Liver (tissue), 3 donors: ENCODE results near the gene PHKB.

Experiments
- RAD21 ChIP-seq, 2 donors: IDR thresholded peaks; 2 replicates each; pipeline ENCODE4 v1.6.1; 2016; ENCODE audit warnings: antibody characterized with exemption in 2 of 2, mild to moderate bottlenecking in 2 of 2
- TAF1 ChIP-seq: conservative IDR thresholded peaks from 2 replicates; pipeline ENCODE4 v1.6.1; 2016; ENCODE audit warnings: antibody characterized with exemption, mild to moderate bottlenecking
- YY1 ChIP-seq: IDR thresholded peaks from 2 replicates; pipeline ENCODE4 v1.6.1; 2016; ENCODE audit warnings: antibody characterized with exemption, mild to moderate bottlenecking
- TF ChIP-seq, protein P1 (sequence below): fragments of 150-350 bp; IDR thresholded peaks from 2 replicates; pipeline ENCODE4 v1.5.1; 2017; ENCODE audit warnings: improper control_type of control experiment, low read depth, low read length; ENCODE audit not compliant: missing input control
- TF ChIP-seq, protein P2 (sequence below): IDR thresholded peaks from 2 replicates; pipeline ENCODE4 v1.6.1; 2016; ENCODE audit warnings: antibody characterized with exemption, mild to moderate bottlenecking
- TF ChIP-seq, protein P3 (sequence below): IDR thresholded peaks from 2 replicates; pipeline ENCODE4 v1.6.1; 2016; ENCODE audit warnings: antibody characterized with exemption
- donor health status: healthy.
- donor health status: healthy.

DNA sequence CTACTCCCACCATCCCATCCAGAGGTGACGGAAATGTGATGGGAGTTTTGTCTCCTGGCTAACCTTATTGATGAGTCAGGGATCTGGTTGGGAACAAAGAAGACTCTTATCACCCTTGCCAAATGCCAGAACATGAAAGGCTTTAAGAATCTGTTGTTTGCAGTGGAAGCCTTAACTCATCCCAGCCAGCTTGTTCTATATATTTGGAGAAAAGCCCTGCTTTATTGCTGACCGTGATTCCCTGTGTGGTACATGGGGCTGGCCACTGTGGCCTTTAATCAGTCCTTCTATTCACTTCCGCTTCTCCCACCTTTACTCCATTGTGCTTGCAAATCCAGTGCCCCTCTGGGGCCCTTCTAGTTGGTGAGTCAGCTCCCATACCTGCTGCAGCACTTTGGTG lies 156.6 kb downstream of the PHKB start:
- TF ChIP-seq, protein P1, sequence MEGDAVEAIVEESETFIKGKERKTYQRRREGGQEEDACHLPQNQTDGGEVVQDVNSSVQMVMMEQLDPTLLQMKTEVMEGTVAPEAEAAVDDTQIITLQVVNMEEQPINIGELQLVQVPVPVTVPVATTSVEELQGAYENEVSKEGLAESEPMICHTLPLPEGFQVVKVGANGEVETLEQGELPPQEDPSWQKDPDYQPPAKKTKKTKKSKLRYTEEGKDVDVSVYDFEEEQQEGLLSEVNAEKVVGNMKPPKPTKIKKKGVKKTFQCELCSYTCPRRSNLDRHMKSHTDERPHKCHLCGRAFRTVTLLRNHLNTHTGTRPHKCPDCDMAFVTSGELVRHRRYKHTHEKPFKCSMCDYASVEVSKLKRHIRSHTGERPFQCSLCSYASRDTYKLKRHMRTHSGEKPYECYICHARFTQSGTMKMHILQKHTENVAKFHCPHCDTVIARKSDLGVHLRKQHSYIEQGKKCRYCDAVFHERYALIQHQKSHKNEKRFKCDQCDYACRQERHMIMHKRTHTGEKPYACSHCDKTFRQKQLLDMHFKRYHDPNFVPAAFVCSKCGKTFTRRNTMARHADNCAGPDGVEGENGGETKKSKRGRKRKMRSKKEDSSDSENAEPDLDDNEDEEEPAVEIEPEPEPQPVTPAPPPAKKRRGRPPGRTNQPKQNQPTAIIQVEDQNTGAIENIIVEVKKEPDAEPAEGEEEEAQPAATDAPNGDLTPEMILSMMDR = no peak
- TF ChIP-seq YY1 (no peak), RAD21 (IDR thresholded peaks at IDR 0.05) (no peak), TAF1 (no peak)
- TF ChIP-seq, protein P2, sequence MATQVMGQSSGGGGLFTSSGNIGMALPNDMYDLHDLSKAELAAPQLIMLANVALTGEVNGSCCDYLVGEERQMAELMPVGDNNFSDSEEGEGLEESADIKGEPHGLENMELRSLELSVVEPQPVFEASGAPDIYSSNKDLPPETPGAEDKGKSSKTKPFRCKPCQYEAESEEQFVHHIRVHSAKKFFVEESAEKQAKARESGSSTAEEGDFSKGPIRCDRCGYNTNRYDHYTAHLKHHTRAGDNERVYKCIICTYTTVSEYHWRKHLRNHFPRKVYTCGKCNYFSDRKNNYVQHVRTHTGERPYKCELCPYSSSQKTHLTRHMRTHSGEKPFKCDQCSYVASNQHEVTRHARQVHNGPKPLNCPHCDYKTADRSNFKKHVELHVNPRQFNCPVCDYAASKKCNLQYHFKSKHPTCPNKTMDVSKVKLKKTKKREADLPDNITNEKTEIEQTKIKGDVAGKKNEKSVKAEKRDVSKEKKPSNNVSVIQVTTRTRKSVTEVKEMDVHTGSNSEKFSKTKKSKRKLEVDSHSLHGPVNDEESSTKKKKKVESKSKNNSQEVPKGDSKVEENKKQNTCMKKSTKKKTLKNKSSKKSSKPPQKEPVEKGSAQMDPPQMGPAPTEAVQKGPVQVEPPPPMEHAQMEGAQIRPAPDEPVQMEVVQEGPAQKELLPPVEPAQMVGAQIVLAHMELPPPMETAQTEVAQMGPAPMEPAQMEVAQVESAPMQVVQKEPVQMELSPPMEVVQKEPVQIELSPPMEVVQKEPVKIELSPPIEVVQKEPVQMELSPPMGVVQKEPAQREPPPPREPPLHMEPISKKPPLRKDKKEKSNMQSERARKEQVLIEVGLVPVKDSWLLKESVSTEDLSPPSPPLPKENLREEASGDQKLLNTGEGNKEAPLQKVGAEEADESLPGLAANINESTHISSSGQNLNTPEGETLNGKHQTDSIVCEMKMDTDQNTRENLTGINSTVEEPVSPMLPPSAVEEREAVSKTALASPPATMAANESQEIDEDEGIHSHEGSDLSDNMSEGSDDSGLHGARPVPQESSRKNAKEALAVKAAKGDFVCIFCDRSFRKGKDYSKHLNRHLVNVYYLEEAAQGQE = no peak
- TF ChIP-seq, protein P3, sequence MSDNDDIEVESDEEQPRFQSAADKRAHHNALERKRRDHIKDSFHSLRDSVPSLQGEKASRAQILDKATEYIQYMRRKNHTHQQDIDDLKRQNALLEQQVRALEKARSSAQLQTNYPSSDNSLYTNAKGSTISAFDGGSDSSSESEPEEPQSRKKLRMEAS = no peak
